Right atrium auricular region (tissue), 2 donors: ENCODE data around the gene EEA1. TPM values are rescaled to one million over a fixed set of nuclear protein-coding genes. Genes with fewer than 3 reads are reported as not detected.

Experiments
- DNase-seq: peaks from one replicate; pipeline ENCODE4 v3.0.0-alpha.2; 2019; ENCODE audit warnings: low spot score
- H3K27ac ChIP-seq, 2 donors: fragments of 200-600 bp; sonication (generic); 1 replicate in 1 of 2; 2 replicates in 1 of 2; pipeline ENCODE4 v1.5.1; 2016 to 2019
- H3K27me3 ChIP-seq, 2 donors: fragments of 200-600 bp; sonication (generic); one replicate each; pipeline versions ENCODE4 v1.5.1 to v1.6.0; 2017 to 2019
- H3K36me3 ChIP-seq: fragments of 200-600 bp; sonication (generic); one replicate; pipeline ENCODE4 v1.5.1; 2016
- H3K4me1 ChIP-seq, 2 donors: fragments of 200-600 bp; sonication (generic); one replicate each; pipeline versions ENCODE4 v1.5.1 to v1.6.0; 2017 to 2019
- H3K4me3 ChIP-seq, 2 donors: fragments of 200-600 bp; sonication (generic); 1 replicate in 1 of 2; 2 replicates in 1 of 2; pipeline ENCODE4 v1.5.1; 2017 to 2019; ENCODE audit warnings: mild to moderate bottlenecking in 1 of 2, moderate library complexity in 1 of 2
- H3K9me3 ChIP-seq, 2 donors: fragments of 200-600 bp; sonication (generic); one replicate each; pipeline ENCODE4 v1.5.1; 2019
- total RNA-seq, 2 donors: library from RNA; depleted of rRNA; stranded (reverse); fragments of >200 nt; gene quantifications; one replicate each; pipeline ENCODE4 v1.1.0, GENCODE V29; 2016
- TF ChIP-seq, protein P1 (sequence below), 2 donors: fragments of 200-600 bp; sonication (generic); IDR thresholded peaks; one replicate each; pipeline ENCODE4 v1.5.1; 2019; ENCODE audit warnings: antibody characterized with exemption in 2 of 2

The EEA1 gene
- total RNA-seq, 2 donors from 2014 or later: 15.3 to 16.2 TPM

DNA sequence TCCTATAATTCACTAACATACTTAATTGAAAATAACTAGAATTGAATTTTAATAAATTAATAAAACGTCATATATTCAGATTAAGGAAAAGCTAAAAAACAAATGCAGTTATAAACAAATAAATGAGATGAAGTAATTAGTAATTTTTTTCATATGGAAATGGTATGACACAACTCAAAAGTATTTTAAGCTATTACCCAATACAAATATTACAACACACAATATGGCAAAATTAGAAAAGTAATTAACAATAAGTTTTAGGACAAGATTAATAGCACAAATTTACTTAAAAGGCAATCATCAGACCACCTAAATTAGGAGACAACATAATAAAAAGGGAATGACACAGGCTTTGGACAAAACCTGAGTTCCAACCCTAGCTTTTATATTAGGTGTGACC, 81.7 kb downstream of the EEA1 start:
- no peaks in the 10 kb centered on the region for H3K9me3 ChIP-seq
- TF ChIP-seq, protein P1, sequence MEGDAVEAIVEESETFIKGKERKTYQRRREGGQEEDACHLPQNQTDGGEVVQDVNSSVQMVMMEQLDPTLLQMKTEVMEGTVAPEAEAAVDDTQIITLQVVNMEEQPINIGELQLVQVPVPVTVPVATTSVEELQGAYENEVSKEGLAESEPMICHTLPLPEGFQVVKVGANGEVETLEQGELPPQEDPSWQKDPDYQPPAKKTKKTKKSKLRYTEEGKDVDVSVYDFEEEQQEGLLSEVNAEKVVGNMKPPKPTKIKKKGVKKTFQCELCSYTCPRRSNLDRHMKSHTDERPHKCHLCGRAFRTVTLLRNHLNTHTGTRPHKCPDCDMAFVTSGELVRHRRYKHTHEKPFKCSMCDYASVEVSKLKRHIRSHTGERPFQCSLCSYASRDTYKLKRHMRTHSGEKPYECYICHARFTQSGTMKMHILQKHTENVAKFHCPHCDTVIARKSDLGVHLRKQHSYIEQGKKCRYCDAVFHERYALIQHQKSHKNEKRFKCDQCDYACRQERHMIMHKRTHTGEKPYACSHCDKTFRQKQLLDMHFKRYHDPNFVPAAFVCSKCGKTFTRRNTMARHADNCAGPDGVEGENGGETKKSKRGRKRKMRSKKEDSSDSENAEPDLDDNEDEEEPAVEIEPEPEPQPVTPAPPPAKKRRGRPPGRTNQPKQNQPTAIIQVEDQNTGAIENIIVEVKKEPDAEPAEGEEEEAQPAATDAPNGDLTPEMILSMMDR (IDR thresholded peaks at IDR 0.05): no peak
- H3K27ac ChIP-seq: no peak overlapping the region
- no peaks in the 10 kb centered on the region for H3K27me3 ChIP-seq
- no peaks in the 10 kb centered on the region for H3K4me1 ChIP-seq
- H3K36me3 ChIP-seq: peaks cover 16% of the 10 kb centered on the region
- H3K4me3 ChIP-seq: no peak overlapping the region
- DNase-seq: no peak

DNA sequence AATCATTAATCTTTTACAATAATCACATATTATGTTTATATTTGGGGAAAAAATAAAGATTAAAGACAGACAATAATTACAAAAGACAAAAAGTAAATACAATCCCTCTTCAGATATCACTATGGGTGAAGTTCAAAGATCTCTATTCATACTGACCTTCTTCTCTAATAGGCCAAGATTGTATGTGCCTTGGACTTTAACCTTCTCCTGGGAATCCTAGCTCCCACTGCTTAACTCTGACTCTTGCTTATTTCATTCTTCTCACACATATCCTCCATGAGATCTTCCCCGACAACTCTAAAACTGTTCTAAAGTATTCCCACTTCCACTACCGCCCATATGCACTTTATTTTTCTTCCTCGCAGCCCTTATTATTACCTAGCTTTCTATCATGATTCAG, 83.8 kb downstream of the EEA1 start:
- no peak for DNase-seq
- Histone ChIP-seq H3K36me3 (peaks cover 15% of the 10 kb centered on the region), H3K4me1 (no peaks in the 10 kb centered on the region), H3K4me3 (no peak overlapping the region), H3K27ac (no peak overlapping the region), H3K9me3 (peaks cover 0 to 10% of the 10 kb centered on the region in 2 donors), H3K27me3 (no peaks in the 10 kb centered on the region)
- TF ChIP-seq, protein P1 (IDR thresholded peaks at IDR 0.05): no peak

DNA sequence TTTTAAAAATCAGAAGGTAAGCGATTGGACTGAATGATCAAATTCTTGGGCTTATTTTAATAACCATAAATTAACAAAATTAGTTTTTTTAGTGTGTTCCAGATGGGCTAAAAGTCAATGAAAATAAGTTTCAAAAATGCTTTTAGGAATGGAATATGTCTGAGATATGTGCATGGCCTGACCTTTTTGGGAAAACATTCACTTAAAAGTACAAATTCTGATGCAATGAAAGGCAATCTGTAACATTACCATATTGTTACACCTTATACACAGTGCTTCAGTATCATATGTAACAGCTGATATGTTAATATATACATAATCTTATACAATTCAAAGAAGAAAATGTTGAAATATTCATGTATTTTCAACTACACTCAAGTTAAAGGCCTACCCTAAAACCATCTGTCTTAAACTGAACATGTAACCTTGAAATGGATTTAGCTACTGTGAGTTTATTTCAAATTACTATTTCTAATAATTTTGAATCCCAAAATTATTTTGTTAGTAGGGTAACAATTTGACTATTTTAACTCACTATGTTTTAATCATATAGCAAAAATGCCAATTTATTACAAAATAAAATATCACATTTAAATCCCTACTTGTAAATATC, 84.8 kb downstream of the EEA1 start:
- TF ChIP-seq, protein P1 (IDR thresholded peaks at IDR 0.05): no peak
- peaks cover 15% of the 10 kb centered on the region for H3K36me3 ChIP-seq
- H3K4me3 ChIP-seq: no peak overlapping the region
- no peaks in the 10 kb centered on the region for H3K4me1 ChIP-seq
- peaks cover 0 to 10% of the 10 kb centered on the region in 2 donors for H3K9me3 ChIP-seq
- H3K27me3 ChIP-seq: no peaks in the 10 kb centered on the region
- H3K27ac ChIP-seq: no peak overlapping the region
- no peak for DNase-seq

DNA sequence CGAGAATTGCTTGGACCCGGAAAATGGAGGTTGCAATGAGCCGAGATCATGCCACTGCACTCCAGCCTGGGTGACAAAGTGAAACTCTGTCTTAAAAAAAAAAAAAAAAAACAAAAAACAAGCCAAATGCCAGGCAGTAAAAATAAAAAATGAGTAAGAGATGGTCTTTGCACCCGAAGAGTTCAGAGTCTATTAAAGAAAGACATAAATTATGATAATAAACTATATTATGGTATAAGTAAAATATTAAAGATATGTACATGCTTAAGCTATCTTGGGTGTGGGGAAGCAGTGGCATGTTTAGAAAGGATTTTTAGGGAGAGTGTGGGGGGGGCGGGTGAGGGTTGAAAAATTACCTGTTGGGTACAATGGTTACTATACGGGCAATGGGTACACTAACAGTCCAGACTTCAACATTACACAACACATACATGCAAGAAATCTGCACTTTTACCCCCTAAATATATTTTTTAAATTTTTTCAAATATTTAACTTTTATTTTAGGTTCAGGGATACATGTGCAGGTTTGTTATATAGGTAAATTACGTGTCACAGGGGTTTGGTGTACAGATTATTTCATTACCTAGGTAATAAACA, 99.3 kb downstream of the EEA1 start:
- Histone ChIP-seq H3K27me3 (no peaks in the 10 kb centered on the region), H3K4me3 (no peak overlapping the region), H3K9me3 (no peaks in the 10 kb centered on the region), H3K27ac (no peak overlapping the region), H3K4me1 (no peaks in the 10 kb centered on the region), H3K36me3 (peaks cover 22% of the 10 kb centered on the region)
- TF ChIP-seq, protein P1 (IDR thresholded peaks at IDR 0.05): no peak
- no peak for DNase-seq

DNA sequence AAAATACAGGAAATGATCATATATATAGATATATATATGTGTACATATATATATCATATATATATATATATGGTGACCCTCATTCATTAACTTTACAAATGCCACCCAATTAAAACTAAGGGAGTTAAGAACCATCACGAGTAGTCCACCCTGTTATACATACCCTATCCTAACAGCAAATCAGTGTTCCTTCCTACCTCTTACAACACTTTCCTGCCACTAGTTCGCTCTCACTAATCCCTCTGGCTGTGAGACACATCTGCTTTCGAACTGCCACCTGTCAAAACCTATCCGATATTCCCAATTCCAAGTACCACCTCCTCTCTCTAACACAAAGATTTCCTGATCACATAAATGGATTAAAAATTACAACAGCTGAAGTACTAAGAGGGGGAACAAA, 100.5 kb downstream of the EEA1 start:
- Histone ChIP-seq H3K4me3 (no peak overlapping the region), H3K36me3 (peaks cover 22% of the 10 kb centered on the region), H3K4me1 (no peaks in the 10 kb centered on the region), H3K27me3 (no peaks in the 10 kb centered on the region), H3K27ac (no peak overlapping the region), H3K9me3 (no peaks in the 10 kb centered on the region)
- no peak for DNase-seq
- TF ChIP-seq, protein P1 (IDR thresholded peaks at IDR 0.05): no peak
